H9 (cell line): ENCODE data around the gene CCDC38. TPM values are rescaled to one million over a fixed set of nuclear protein-coding genes. Genes with fewer than 3 reads are reported as not detected.

Experiments
- DNase-seq: peaks from one replicate; pipeline ENCODE4 v3.0.0-alpha.2; 2017
- H2AFZ ChIP-seq: one replicate; pipeline ENCODE4 v1.6.1; 2013; ENCODE audit warnings: mild to moderate bottlenecking, low read length, control low read depth, moderate library complexity
- H2AK5ac ChIP-seq: 2 replicates; pipeline ENCODE4 v1.6.1; 2013; ENCODE audit warnings: low read length, control low read depth, mixed read lengths; ENCODE audit not compliant: insufficient read length
- H2BK120ac ChIP-seq: one replicate; pipeline ENCODE4 v1.6.1; 2013; ENCODE audit warnings: low read depth, mild to moderate bottlenecking, low read length, control low read depth, inconsistent platforms; ENCODE audit not compliant: poor library complexity, severe bottlenecking
- H2BK12ac ChIP-seq: 2 replicates; pipeline ENCODE4 v1.6.1; 2013; ENCODE audit warnings: low read length, control low read depth, mixed read lengths, low read depth; ENCODE audit not compliant: insufficient read length
- H2BK15ac ChIP-seq: 2 replicates; pipeline ENCODE4 v1.6.1; 2013; ENCODE audit warnings: low read depth, low read length, control low read depth
- H2BK20ac ChIP-seq: one replicate; pipeline ENCODE4 v1.6.1; 2013; ENCODE audit warnings: low read depth, mild to moderate bottlenecking, low read length, control low read depth, inconsistent platforms; ENCODE audit not compliant: poor library complexity, severe bottlenecking
- H2BK5ac ChIP-seq: 2 replicates; pipeline ENCODE4 v1.6.1; 2013; ENCODE audit warnings: low read length, control low read depth, mixed read lengths; ENCODE audit not compliant: insufficient read length
- H3K14ac ChIP-seq: 2 replicates; pipeline ENCODE4 v1.6.1; 2013; ENCODE audit warnings: low read length, control low read depth; ENCODE audit not compliant: insufficient read depth
- H3K18ac ChIP-seq: 2 replicates; pipeline ENCODE4 v1.6.1; 2013; ENCODE audit warnings: low read depth, mild to moderate bottlenecking, mixed read lengths, low read length, control low read depth; ENCODE audit not compliant: insufficient read length
- H3K23ac ChIP-seq: 2 replicates; pipeline ENCODE4 v1.6.1; 2013; ENCODE audit warnings: low read length, control low read depth, mixed read lengths, low read depth; ENCODE audit not compliant: insufficient read length
- H3K23me2 ChIP-seq: 2 replicates; pipeline ENCODE4 v1.6.1; 2013; ENCODE audit warnings: low read depth, mild to moderate bottlenecking, mixed read lengths, low read length, control low read depth; ENCODE audit not compliant: insufficient read length, poor library complexity, severe bottlenecking
- H3K27ac ChIP-seq: 2 replicates; pipeline ENCODE4 v1.5.1; 2013; ENCODE audit warnings: low read length, control low read depth, mixed read lengths, low read depth; ENCODE audit not compliant: insufficient read length
- H3K27me3 ChIP-seq: 2 replicates; pipeline ENCODE4 v1.6.1; 2013; ENCODE audit warnings: low read length, control low read depth, inconsistent platforms; ENCODE audit not compliant: insufficient read depth
- H3K4ac ChIP-seq: 2 replicates; pipeline ENCODE4 v1.6.1; 2013; ENCODE audit warnings: low read depth, mild to moderate bottlenecking, control low read depth, inconsistent platforms, low read length, moderate library complexity
- H3K4me1 ChIP-seq: 2 replicates; pipeline ENCODE4 v1.6.1; 2013; ENCODE audit warnings: low read length, control low read depth, inconsistent platforms; ENCODE audit not compliant: insufficient read depth
- H3K4me2 ChIP-seq: 2 replicates; pipeline ENCODE4 v1.6.1; 2013; ENCODE audit warnings: low read length, control low read depth, mixed read lengths; ENCODE audit not compliant: insufficient read length, insufficient read depth
- H3K56ac ChIP-seq: 2 replicates; pipeline ENCODE4 v1.6.1; 2013; ENCODE audit warnings: low read depth, mild to moderate bottlenecking, mixed read lengths, low read length, control low read depth; ENCODE audit not compliant: insufficient read length
- H3K79me1 ChIP-seq: 2 replicates; pipeline ENCODE4 v1.6.1; 2013; ENCODE audit warnings: low read depth, mild to moderate bottlenecking, moderate library complexity, low read length, control low read depth, inconsistent platforms; ENCODE audit not compliant: insufficient read depth, poor library complexity, severe bottlenecking
- H3K79me2 ChIP-seq: 2 replicates; pipeline ENCODE4 v1.6.1; 2013; ENCODE audit warnings: low read length, control low read depth, inconsistent platforms; ENCODE audit not compliant: insufficient read depth
- H3K9ac ChIP-seq: 2 replicates; pipeline ENCODE4 v1.6.1; 2013; ENCODE audit warnings: low read length, control low read depth, mixed read lengths; ENCODE audit not compliant: insufficient read length; ENCODE audit errors: extremely low read depth
- H3K9me3 ChIP-seq: one replicate; pipeline ENCODE4 v1.6.1; 2013; ENCODE audit warnings: low read depth, low read length, inconsistent platforms; ENCODE audit not compliant: control insufficient read depth
- H3T11ph ChIP-seq: one replicate; pipeline ENCODE4 v1.6.1; 2013; ENCODE audit warnings: mild to moderate bottlenecking, low read length, control low read depth, inconsistent platforms
- H4K20me1 ChIP-seq: one replicate; pipeline ENCODE4 v1.6.1; 2013; ENCODE audit not compliant: control insufficient read depth, insufficient read length, insufficient read depth
- H4K5ac ChIP-seq: 2 replicates; pipeline ENCODE4 v1.6.1; 2013; ENCODE audit warnings: low read depth, mild to moderate bottlenecking, mixed read lengths, low read length, control low read depth; ENCODE audit not compliant: insufficient read length
- H4K8ac ChIP-seq: replicated peaks from 2 replicates; pipeline ENCODE4 v1.6.1; 2013; ENCODE audit warnings: low read length, control low read depth, mixed read lengths, low read depth; ENCODE audit not compliant: insufficient read length
- H4K91ac ChIP-seq: 2 replicates; pipeline ENCODE4 v1.6.1; 2013; ENCODE audit warnings: low read depth, mild to moderate bottlenecking, moderate library complexity, mixed read lengths, low read length, control low read depth; ENCODE audit not compliant: insufficient read length
- H3K27ac Mint-ChIP-seq, 3 experiments: 2 replicates in 2 of 3; 3 replicates in 1 of 3; pipeline ENCODE4 v1.8.0; 2020 to 2021; ENCODE audit warnings: mixed read lengths in 3 of 3, mild to moderate bottlenecking in 1 of 3, moderate library complexity in 1 of 3
- H3K27me3 Mint-ChIP-seq: 2 replicates; pipeline ENCODE4 v1.8.0; 2021; ENCODE audit warnings: low read depth, mild to moderate bottlenecking, moderate library complexity, mixed read lengths
- H3K36me3 Mint-ChIP-seq, 3 experiments: 2 replicates in 2 of 3; 3 replicates in 1 of 3; pipeline ENCODE4 v1.8.0; 2020 to 2021; ENCODE audit warnings: low read depth in 3 of 3, mixed read lengths in 3 of 3; ENCODE audit not compliant: insufficient read depth in 1 of 3
- H3K4me1 Mint-ChIP-seq, 2 experiments: 2 replicates each; pipeline ENCODE4 v1.8.0; 2020; ENCODE audit warnings: mixed read lengths in 2 of 2
- H3K4me3 Mint-ChIP-seq, 2 experiments: 2 replicates in 1 of 2; 3 replicates in 1 of 2; pipeline ENCODE4 v1.8.0; 2020 to 2021; ENCODE audit warnings: mild to moderate bottlenecking in 2 of 2, mixed read lengths in 2 of 2, moderate library complexity in 1 of 2
- H3K9me3 Mint-ChIP-seq, 2 experiments: 2 replicates in 1 of 2; 3 replicates in 1 of 2; pipeline ENCODE4 v1.8.0; 2020; ENCODE audit warnings: mild to moderate bottlenecking in 2 of 2, mixed read lengths in 2 of 2, moderate library complexity in 1 of 2
- WGBS: extraction: QIAGEN DNeasy Blood & Tissue Kit; methylation state at CpG from one replicate; pipeline ENCODE4 v1.1.7; 2013; ENCODE audit warnings: missing lambda C conversion rate, low lambda C conversion rate, mixed read lengths; ENCODE audit not compliant: insufficient read length; ENCODE audit errors: extremely low coverage; 5-methylcytosine and 5-hydroxymethylcytosine counted together
- total RNA-seq: library from RNA; stranded (reverse); gene quantifications from 2 replicates; pipeline ENCODE4 v1.2.1, GENCODE V29; 2021
- TF ChIP-seq, protein P1 (sequence below): fragments of 200-600 bp; sonication (generic); conservative IDR thresholded peaks from 3 replicates; pipeline ENCODE4 v1.8.0; 2021; ENCODE audit warnings: antibody characterized with exemption, mild to moderate bottlenecking

The CCDC38 gene
- total RNA-seq, 1 experiment from 2014 or later, result not detected

DNA sequence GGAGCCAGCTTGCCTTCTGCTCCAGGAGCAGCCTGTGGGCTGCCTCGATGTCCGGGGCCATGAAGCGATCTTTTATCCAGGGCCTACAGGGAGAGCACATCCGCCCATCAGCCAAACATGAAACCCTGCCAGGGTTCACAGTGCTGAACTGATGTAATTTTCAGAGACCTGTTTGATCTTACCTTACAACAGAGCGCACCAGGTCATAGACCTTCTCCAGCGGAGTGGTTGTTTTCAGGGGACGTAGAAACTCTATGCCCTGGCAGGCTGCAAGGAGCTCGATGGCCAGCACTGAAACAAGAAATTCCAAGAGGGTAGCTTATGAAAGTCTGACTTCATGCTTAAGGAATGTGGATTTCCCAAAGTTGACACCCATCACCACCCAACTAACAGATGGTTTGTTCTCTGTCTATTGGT lies 34.0 kb upstream of the CCDC38 start:
- no peak overlapping the region for H2AK5ac ChIP-seq
- DNase-seq, result no peak
- no peak overlapping the region for H2AFZ ChIP-seq
- no peak overlapping the region for H2BK20ac ChIP-seq
- H3K36me3 Mint-ChIP-seq, result no peaks in the 10 kb centered on the region; a peak in 1 of 7 replicates
- no peak overlapping the region for H3K9ac ChIP-seq
- TF ChIP-seq, protein P1, sequence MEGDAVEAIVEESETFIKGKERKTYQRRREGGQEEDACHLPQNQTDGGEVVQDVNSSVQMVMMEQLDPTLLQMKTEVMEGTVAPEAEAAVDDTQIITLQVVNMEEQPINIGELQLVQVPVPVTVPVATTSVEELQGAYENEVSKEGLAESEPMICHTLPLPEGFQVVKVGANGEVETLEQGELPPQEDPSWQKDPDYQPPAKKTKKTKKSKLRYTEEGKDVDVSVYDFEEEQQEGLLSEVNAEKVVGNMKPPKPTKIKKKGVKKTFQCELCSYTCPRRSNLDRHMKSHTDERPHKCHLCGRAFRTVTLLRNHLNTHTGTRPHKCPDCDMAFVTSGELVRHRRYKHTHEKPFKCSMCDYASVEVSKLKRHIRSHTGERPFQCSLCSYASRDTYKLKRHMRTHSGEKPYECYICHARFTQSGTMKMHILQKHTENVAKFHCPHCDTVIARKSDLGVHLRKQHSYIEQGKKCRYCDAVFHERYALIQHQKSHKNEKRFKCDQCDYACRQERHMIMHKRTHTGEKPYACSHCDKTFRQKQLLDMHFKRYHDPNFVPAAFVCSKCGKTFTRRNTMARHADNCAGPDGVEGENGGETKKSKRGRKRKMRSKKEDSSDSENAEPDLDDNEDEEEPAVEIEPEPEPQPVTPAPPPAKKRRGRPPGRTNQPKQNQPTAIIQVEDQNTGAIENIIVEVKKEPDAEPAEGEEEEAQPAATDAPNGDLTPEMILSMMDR, result no peak
- no peak overlapping the region for H4K91ac ChIP-seq
- H3K4me1 ChIP-seq, result peaks cover 2% of the 10 kb centered on the region; the same call in 1 of the 2 replicates
- H3K79me1 ChIP-seq, result no peaks in the 10 kb centered on the region
- peaks cover 17 to 26% of the 10 kb centered on the region in 2 experiments for H3K4me1 Mint-ChIP-seq
- no peak overlapping the region for H3K4me2 ChIP-seq
- no peaks in the 10 kb centered on the region for H3K23me2 ChIP-seq
- WGBS, result no CpG with 5 or more reads among the region's 8 CpGs
- no peak overlapping the region for H3K56ac ChIP-seq
- no peaks in the 10 kb centered on the region for H3K79me2 ChIP-seq
- no peak overlapping the region for H3K18ac ChIP-seq
- H2BK5ac ChIP-seq, result no peak overlapping the region
- no peaks in the 10 kb centered on the region for H3K9me3 ChIP-seq
- no peak overlapping the region for H3K4ac ChIP-seq
- H3K4me3 Mint-ChIP-seq, result no peak overlapping the region
- no peak overlapping the region for H3K23ac ChIP-seq
- no peak overlapping the region for H4K5ac ChIP-seq
- no peak overlapping the region for H4K8ac ChIP-seq
- H3K9me3 Mint-ChIP-seq, result no peaks in the 10 kb centered on the region
- no peak overlapping the region for H2BK12ac ChIP-seq
- H3K27ac Mint-ChIP-seq, result 0 out of 7 replicates have a peak overlapping the region, but pooled peaks of 1 of the 3 experiments have one; percentile 57
- H3K27ac ChIP-seq, result no peak overlapping the region
- peak overlapping the region; percentile 57 for H2BK120ac ChIP-seq
- H3T11ph ChIP-seq, result no peak overlapping the region
- H3K27me3 Mint-ChIP-seq, result no peaks in the 10 kb centered on the region; the same call in 1 of the 2 replicates
- H2BK15ac ChIP-seq, result no peak overlapping the region
- no peaks in the 10 kb centered on the region for H4K20me1 ChIP-seq
- no peak overlapping the region for H3K14ac ChIP-seq
- no peaks in the 10 kb centered on the region for H3K27me3 ChIP-seq
